Pancreas (tissue), 10 donors: ENCODE measurements around the gene BBX. TPM values are rescaled to one million over a fixed set of nuclear protein-coding genes. Genes with fewer than 3 reads are reported as not detected.

Experiments used
- ATAC-seq, 4 donors: fragments of 200-7000 bp; cut with Tn5 transposase; one replicate each; pipeline versions ENCODE4 v1.8.0 to v1.9.1; 2020; ENCODE audit warnings: mild to moderate bottlenecking in 4 of 4, moderate library complexity in 4 of 4
- DNase-seq, 6 donors: peaks; one replicate each; pipeline ENCODE4 v3.0.0-alpha.2; 2020
- FAIRE-seq: peaks from 2 replicates; lab custom pipeline; 2012; peaks lifted over from hg19 to GRCh38; lab: Jason Lieb, UNC
- H3K27ac ChIP-seq, 4 donors: fragments of 200-600 bp; sonication (generic); 1 replicate in 3 of 4; 2 replicates in 1 of 4; pipeline versions ENCODE4 v1.5.0 to v1.8.0; 2020
- H3K27me3 ChIP-seq, 4 donors: fragments of 200-600 bp; one replicate each; pipeline ENCODE4 v1.8.0; 2021
- H3K36me3 ChIP-seq, 3 donors: fragments of 200-600 bp; sonication (generic) in 1 of 3; one replicate each; pipeline versions ENCODE4 v1.5.0 to v1.8.0; 2020 to 2021
- H3K4me1 ChIP-seq, 3 donors: fragments of 200-600 bp; one replicate each; pipeline ENCODE4 v1.8.0; 2021
- H3K4me3 ChIP-seq, 4 donors: fragments of 200-600 bp; sonication (generic) in 2 of 4; one replicate each; pipeline versions ENCODE4 v1.5.0 to v1.8.0; 2020 to 2021
- H3K9me3 ChIP-seq, 4 donors: fragments of 200-600 bp; one replicate each; pipeline ENCODE4 v1.8.0; 2021
- CTCF ChIP-seq, 4 donors: fragments of 200-600 bp; sonication (generic) in 3 of 4; IDR thresholded peaks; one replicate each; pipeline versions ENCODE4 v1.5.0 to v1.8.0; 2021; ENCODE audit warnings: antibody characterized with exemption in 4 of 4
- WGBS, 2 donors: extraction: QIAGEN DNeasy Blood & Tissue Kit; methylation state at CpG; one replicate each; pipeline ENCODE4 v1.1.7; 2013; 5-methylcytosine and 5-hydroxymethylcytosine counted together
- intact Hi-C, 3 donors: fragments of 100-400 bp; cut with DNase I; formaldehyde crosslinking; loops; one replicate each; pipeline versions ENCODE4 v1.11.1 to v1.14.2; 2022
- polyA plus RNA-seq, 2 donors: library from polyadenylated mRNA; stranded (reverse); fragments of 200-250 nt; gene quantifications; one replicate each; pipeline ENCODE4 v1.2.3, GENCODE V29; 2013
- total RNA-seq, 6 donors: library from RNA; stranded (reverse); fragmentation: NEBNext Ultra II Directional in 4 of 6; extraction: Animal tissue kit (Norgen Biotek cat#: 25700) in 4 of 6; gene quantifications; one replicate each; pipeline versions ENCODE4 v1.2.1 to v1.2.4, GENCODE V29; 2021 to 2023
- donor health status: healthy with polysubstance abuse.
- donor health status: DM: no; HTN: no; CAD: no; lungs with moderate emphysema.
- donor health status: DM: no; HTN: no; CAD: no.
- donor health status: control.
- donor health status: control.
- donor health status: Bipolar disorder and iron deficiency.
- donor health status: DM: yes; HTN: yes; CAD: no.
- donor health status: DM: no; HTN: no; CAD: no.
- donor health status: DM: no; HTN: no; CAD: no.
- donor health status: DM: yes; HTN: yes; CAD: no.

The BBX gene
- total and polyA plus RNA-seq, 8 donors, result 3.9 to 43.8 (median 19.8) TPM

- Histone ChIP-seq H3K36me3 (no peaks in the 10 kb centered on the region), H3K27me3 (no peaks in the 10 kb centered on the region), H3K4me1 (no peaks in the 10 kb centered on the region), H3K4me3 (no peak overlapping the region), H3K27ac (no peak overlapping the region), H3K9me3 (no peaks in the 10 kb centered on the region)
- ATAC-seq, result no peak
- FAIRE-seq, result no peak
- intact Hi-C loops, result loop anchor here in 1 of 3 donors (10.0 kb wide), 1 partner anchor 71 kb away; no protein-coding TSS in a partner anchor
- TF ChIP-seq CTCF (IDR thresholded peaks at IDR 0.05), result no peak
- 94 to 95% methylated on average over 4 of the region's 4 CpGs for whole genome bisulfite sequencing, 2 donors
- DNase-seq, result no peak
Measured at GRCh38 chr3:107745354-107745753, 222.6 kb downstream of the BBX start.

GRCh38 chr3:107752202-107752990 is 229.6 kb downstream of the BBX start:
- ATAC-seq (peak; percentile 46 to 79 (median 76)), FAIRE-seq (no peak), DNase-seq (peak in 1 of 6 donors; percentile 14)
- intact Hi-C loops, result no loop called here
- WGBS, 2 donors, result 59 to 66% methylated on average over 3 of the region's 3 CpGs
- no peak for TF ChIP-seq CTCF (IDR thresholded peaks at IDR 0.05)
- Histone ChIP-seq H3K4me1 (peaks cover 0 to 5% (median 0%) of the 10 kb centered on the region in 3 donors), H3K36me3 (no peaks in the 10 kb centered on the region), H3K4me3 (no peak overlapping the region), H3K9me3 (no peaks in the 10 kb centered on the region), H3K27ac (no peak overlapping the region), H3K27me3 (no peaks in the 10 kb centered on the region)

GRCh38 chr3:107753494-107753893 is 230.7 kb downstream of the BBX start:
- 35 to 38% methylated on average over 2 of the region's 2 CpGs for WGBS, 2 donors
- intact Hi-C loops, result no loop called here
- peaks cover 0 to 5% (median 0%) of the 10 kb centered on the region in 3 donors for H3K4me1 ChIP-seq
- no peaks in the 10 kb centered on the region for H3K27me3 ChIP-seq
- peak; percentile 64 to 88 (median 86) for ATAC-seq
- TF ChIP-seq CTCF (IDR thresholded peaks at IDR 0.05), result peak; percentile 13 to 23 (median 20)
- peak in 1 of 6 donors; percentile 17 for DNase-seq
- no peak for FAIRE-seq
- no peaks in the 10 kb centered on the region for H3K9me3 ChIP-seq
- H3K27ac ChIP-seq, result no peak overlapping the region
- H3K36me3 ChIP-seq, result no peaks in the 10 kb centered on the region
- no peak overlapping the region for H3K4me3 ChIP-seq

GRCh38 chr3:107753976-107754375 is 231.2 kb downstream of the BBX start:
- no peak overlapping the region for H3K4me3 ChIP-seq
- WGBS, 2 donors, result 38 to 41% methylated on average over 4 of the region's 4 CpGs
- ATAC-seq, result peak in 3 of 4 donors; percentile 24 to 66 (median 48)
- no peak for TF ChIP-seq CTCF (IDR thresholded peaks at IDR 0.05)
- H3K36me3 ChIP-seq, result no peaks in the 10 kb centered on the region
- FAIRE-seq, result no peak
- no peak overlapping the region for H3K27ac ChIP-seq
- no peaks in the 10 kb centered on the region for H3K9me3 ChIP-seq
- H3K27me3 ChIP-seq, result no peaks in the 10 kb centered on the region
- intact Hi-C loops, result no loop called here
- no peak for DNase-seq
- peaks cover 0 to 5% (median 0%) of the 10 kb centered on the region in 3 donors for H3K4me1 ChIP-seq

GRCh38 chr3:107756649-107757048 is 233.9 kb downstream of the BBX start:
- Histone ChIP-seq H3K36me3 (no peaks in the 10 kb centered on the region), H3K4me1 (peaks cover 0 to 5% (median 0%) of the 10 kb centered on the region in 3 donors), H3K27ac (no peak overlapping the region), H3K27me3 (no peaks in the 10 kb centered on the region), H3K4me3 (no peak overlapping the region), H3K9me3 (no peaks in the 10 kb centered on the region)
- FAIRE-seq, result no peak
- no peak for ATAC-seq
- TF ChIP-seq CTCF (IDR thresholded peaks at IDR 0.05), result no peak
- intact Hi-C loops, result no loop called here
- WGBS, 2 donors, result 90 to 96% methylated on average over 2 of the region's 2 CpGs
- DNase-seq, result no peak
